Left kidney (tissue), 2 donors: ENCODE measurements around the gene TNFRSF17. TPM values are rescaled to one million over a fixed set of nuclear protein-coding genes. Genes with fewer than 3 reads are reported as not detected.

Source experiments
- DNase-seq: peaks from one replicate; pipeline ENCODE4 v3.0.0-alpha.2; 2013
- polyA plus RNA-seq: library from polyadenylated mRNA; unstranded; fragments of 120-200 nt; gene quantifications from one replicate; pipeline ENCODE4 v1.2.1, GENCODE V29; 2013; ENCODE audit not compliant: insufficient read length

The TNFRSF17 gene
- polyA plus RNA-seq, 1 donor: 0.18 TPM

DNA sequence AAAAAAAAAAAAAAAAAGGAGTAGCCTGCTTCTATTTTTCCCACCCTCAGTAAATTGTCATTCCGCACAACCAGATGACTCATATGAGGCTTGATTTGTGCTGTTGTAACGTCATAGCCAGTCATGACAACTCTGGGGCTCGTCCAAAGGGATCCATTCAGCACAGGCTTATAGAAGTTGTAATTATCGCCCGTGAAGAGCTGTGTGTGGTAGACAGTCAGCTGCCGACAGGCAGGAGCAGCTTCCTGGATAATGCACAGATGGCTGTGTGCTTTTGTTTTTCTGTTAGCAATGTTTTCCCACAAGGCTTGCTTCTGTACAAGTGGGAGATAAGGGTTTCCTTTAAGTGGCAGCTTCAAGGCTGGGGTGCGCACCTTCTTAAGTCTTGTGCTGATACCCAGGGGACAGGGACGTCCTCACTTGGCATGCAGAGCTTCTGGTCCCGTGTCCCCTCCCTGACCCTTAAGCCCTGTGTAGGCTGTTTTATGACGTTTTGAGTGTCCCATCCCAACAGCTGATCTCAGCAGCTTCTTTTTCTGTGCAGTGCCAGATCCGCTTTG, 37.5 kb downstream of the TNFRSF17 start:
- no peak for DNase-seq

DNA sequence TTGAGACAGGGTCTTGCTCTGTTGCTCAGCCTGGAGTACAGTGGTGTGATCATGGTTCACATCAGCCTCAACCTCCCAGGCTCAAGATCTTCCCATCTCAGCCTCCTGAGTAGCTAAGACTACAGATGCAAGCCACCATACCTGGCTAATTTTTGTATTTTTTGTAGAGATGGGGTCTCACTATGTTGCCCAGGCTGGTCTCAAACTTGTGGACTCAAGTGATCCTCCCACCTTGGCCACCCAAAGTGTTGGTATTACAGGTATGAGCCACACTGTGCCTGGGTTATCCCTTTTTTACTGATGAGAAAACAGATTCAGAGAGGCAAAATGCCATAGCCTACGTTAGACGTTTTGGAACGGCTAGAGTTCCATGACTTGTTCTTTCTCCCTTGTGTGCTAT, 41.6 kb downstream of the TNFRSF17 start:
- DNase-seq: no peak

DNA sequence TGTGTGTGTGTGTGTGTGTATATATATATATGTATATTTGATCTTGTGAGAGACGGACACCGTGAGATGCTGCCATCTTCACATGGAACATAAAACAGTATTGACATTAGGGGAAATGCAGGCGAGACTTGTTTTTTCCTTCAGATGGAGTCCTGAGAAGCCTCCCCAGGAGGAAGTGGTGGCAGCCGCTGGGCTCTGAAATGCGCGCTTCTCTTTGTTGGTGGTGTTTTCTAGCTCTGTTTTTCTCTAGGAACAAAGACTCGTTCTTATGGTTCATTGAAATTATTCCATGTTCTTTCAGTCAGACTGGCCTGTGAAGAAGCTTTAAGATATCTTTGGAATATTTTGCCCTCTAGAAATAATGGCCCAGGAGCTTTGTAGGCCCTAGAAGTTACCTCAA, 44.5 kb downstream of the TNFRSF17 start:
- DNase-seq: no peak

DNA sequence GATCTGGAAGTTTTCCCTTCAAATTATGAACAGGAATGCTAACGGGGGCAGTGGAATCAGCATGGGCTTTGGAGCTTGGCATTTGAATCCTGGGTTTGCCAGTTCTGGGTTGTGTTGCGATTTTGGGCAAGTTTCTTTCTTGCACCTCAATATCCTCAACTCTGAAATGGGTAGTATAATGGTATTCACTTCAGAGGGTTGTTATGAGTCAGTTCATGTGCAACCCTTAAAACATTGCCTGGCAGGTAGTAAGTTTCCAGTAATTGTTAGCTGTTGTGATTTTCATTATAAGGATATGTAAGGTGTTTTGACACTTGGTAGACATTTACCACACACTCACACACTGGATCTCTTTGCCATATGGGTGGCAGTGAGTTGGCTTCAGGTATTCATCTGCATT, 44.9 kb downstream of the TNFRSF17 start:
- no peak for DNase-seq

DNA sequence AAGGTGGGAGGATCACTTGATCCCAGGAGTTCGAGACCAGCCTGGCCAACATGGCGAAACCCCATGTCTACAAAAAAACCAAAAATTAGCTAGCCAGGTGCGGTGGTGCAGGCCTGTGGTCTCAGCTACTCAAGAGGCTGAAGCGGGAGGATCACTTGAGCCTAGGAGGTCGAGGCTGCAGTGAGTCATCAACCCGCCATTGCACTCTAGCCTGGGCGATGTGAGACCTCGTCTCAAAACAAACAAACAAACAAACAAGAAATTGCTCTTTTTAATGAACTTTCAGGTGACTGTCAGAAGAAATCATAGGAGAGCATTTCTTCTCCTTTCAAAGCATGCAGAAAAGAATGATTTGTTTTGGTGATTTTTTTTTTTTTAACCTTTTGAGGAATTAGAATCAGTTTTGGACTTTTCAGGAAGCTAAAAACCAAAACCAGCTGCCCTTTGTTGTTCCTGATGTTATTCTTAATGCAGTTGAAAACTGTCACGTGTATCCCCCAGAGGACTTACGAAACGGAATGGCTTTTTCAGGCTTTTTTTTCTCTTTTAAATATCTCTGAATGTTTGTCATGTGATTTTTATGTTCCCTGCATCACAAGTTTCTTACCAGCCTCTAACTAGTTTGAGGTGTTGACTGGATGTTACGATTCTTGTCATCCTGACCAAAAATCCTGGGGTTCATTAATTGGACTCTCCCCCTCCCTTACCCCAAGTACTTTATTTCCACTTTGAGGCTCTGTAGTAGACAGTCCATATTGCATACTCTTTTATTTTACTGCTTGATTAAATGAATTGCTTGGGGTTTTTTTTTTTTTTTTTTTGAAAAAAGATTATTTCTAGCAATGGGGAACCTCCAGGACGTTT, 45.6 kb downstream of the TNFRSF17 start:
- DNase-seq: no peak

DNA sequence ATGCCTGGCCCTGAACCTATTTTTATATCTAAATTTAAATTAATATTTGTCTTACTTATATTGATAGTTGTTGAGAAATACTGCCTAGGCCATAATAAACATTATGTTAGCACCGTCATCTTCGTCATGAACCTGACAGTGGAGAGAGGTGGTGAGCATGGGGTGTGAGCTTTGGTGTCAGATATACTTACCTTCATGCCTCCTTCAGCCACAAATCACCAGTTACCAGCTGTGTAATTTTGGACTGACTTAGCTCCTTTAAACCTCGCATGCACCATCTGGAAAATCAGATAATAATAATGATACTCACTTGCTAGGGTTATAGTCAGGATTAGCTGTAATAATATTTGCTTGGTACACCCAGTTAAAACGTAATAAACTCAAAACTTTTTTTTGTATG, 46.6 kb downstream of the TNFRSF17 start:
- DNase-seq: no peak

DNA sequence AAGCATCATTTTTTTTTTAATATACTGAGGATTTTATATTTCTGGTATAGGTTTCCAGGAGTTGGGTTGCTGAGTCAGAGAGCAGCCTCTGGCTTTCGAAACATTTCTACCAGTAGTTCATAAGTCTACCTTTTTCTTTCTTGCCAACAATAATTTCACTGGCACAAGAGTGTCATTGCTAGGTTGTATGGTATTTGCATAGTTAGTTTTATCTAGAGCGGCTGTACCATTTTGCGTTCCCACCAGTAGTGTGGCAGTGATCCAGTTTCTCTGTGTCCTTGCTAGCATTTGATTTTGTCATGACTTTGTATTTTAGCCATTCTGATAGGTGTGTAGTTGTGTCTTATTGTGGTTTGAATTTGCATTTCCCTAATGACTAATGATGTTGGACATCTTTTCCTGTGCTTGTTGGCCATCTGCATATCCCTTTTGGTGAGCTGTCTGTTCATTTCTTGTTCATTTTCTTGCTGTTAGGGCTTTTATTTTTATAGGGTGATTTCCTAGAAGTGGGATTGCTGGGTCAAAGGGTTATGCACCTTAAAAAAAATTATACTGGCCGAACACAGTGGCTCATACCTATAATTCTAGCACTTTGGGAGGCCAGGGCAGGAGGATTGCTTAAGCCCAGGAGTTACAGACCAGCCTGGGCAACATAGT, 51.4 kb downstream of the TNFRSF17 start:
- no peak for DNase-seq

DNA sequence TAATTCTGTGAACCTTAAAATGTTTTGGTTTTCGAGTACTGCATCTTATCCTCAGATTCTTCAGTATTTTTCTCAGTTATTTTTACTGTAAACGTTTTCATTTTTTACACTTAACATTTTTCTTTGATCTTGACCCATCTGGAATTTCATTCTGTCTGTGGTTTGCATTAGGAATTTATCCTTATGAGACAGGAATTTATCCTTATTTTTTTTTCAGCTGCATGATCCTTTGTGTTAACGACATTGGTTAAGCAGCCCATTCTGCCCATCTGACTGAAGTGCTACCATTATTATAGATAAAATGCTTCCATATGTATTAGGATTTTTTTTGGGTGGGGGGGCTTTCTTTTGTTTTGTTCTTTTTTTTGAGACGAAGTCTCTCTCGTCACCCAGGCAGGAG, 52.5 kb downstream of the TNFRSF17 start:
- DNase-seq: no peak

Other genes starting within 250 kb of the TNFRSF17 start
- 38.3 TPM for gene TXNDC11, start 222.4 kb upstream of the TNFRSF17 start, polyA plus RNA-seq
- 108 TPM for gene ZC3H7A, start 168.0 kb upstream of the TNFRSF17 start, polyA plus RNA-seq
- 216 TPM for gene RSL1D1, start 113.7 kb upstream of the TNFRSF17 start, polyA plus RNA-seq
- gene GSPT1, start 49.3 kb upstream of the TNFRSF17 start, polyA plus RNA-seq: 140 TPM
- gene NPIPB2, start 23.2 kb upstream of the TNFRSF17 start, polyA plus RNA-seq: 13.6 TPM
- gene SNX29, start 11.5 kb downstream of the TNFRSF17 start, polyA plus RNA-seq: 34.6 TPM